CD4-positive, alpha-beta T cell treated with Interleukin-17A for 4 hours (primary cell): ENCODE data around the gene MEGF8.

Experiments used
- DNase-seq: peaks from one replicate; pipeline ENCODE4 v3.0.0-alpha.2; 2020; ENCODE audit warnings: mixed read lengths

The MEGF8 gene, protein sequence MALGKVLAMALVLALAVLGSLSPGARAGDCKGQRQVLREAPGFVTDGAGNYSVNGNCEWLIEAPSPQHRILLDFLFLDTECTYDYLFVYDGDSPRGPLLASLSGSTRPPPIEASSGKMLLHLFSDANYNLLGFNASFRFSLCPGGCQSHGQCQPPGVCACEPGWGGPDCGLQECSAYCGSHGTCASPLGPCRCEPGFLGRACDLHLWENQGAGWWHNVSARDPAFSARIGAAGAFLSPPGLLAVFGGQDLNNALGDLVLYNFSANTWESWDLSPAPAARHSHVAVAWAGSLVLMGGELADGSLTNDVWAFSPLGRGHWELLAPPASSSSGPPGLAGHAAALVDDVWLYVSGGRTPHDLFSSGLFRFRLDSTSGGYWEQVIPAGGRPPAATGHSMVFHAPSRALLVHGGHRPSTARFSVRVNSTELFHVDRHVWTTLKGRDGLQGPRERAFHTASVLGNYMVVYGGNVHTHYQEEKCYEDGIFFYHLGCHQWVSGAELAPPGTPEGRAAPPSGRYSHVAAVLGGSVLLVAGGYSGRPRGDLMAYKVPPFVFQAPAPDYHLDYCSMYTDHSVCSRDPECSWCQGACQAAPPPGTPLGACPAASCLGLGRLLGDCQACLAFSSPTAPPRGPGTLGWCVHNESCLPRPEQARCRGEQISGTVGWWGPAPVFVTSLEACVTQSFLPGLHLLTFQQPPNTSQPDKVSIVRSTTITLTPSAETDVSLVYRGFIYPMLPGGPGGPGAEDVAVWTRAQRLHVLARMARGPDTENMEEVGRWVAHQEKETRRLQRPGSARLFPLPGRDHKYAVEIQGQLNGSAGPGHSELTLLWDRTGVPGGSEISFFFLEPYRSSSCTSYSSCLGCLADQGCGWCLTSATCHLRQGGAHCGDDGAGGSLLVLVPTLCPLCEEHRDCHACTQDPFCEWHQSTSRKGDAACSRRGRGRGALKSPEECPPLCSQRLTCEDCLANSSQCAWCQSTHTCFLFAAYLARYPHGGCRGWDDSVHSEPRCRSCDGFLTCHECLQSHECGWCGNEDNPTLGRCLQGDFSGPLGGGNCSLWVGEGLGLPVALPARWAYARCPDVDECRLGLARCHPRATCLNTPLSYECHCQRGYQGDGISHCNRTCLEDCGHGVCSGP (N-terminal part only)

DNA sequence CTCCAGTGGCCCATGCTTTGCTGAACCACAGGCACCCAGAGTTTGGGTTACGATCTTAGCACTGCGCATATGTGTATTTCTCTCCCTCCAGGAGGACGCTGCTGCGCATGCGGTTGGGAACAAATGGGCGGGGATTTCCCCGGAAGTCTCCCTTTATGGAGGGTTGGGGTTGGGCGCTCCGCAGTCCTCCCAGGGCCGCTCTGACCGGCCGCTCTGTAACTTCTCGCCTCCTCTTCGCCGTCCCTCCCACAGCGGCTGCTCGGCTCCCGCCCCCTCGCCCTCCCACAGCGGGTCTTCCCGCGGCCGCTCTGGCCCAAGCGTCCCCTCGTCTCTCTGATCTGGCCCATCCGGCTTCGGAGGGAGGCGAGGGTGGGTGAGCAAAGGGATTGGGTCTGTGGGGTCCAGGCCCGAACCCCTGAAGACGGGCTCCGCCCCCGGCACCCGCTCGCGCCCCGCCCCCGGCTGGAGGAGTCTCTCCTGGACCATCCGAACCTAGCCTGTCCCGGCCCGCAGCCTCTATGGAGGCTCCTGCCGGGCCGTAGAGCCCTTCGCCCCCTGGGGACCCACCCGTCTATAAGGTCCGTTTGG is at the start of gene MEGF8:
TSS of gene MEGF8 (plus strand) at position 328 of the 588 bp plus-strand sequence. CDS start 609 bp downstream, outside the sequence.
- peak; percentile 99 for DNase-seq

DNA sequence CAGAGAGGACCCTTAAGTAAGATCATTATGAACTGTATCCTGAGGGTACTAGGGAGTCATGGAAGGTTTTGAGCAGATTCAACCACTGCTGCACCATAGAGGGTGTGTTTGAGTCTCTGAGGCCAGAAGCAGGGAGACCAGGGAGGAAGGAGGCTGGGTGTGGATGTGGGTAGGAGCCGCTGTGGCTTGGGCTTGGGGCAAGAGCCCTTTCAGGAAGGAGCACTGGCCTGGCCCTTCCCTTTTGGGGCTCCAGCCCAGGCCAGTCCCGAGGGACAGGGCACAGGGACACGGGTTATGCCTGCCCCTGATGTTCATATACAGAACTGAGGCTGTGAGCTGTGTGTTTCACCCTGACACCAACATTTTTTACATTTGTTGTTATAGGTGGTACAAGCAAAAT is 49.2 kb upstream of the MEGF8 start:
- DNase-seq, result no peak

DNA sequence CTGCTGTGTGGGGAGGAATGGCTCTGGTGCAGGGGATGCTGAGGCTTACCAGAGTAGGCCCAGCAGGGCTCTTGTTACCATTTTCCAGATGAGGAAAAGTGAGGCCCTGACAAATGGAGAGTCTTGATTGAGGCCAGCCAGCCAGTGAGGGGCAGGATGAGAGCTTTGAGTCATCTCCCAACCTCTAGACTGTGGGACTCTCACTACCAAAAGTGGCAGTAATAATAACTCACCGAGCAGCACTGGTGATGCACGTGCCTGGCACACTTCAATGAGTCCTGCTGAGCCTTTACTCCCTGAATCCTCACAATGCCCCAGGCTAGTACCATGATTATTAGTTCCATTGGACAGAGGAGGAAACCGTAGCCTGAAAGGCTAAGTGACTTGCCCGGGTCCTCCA is 48.6 kb upstream of the MEGF8 start:
- no peak for DNase-seq

DNA sequence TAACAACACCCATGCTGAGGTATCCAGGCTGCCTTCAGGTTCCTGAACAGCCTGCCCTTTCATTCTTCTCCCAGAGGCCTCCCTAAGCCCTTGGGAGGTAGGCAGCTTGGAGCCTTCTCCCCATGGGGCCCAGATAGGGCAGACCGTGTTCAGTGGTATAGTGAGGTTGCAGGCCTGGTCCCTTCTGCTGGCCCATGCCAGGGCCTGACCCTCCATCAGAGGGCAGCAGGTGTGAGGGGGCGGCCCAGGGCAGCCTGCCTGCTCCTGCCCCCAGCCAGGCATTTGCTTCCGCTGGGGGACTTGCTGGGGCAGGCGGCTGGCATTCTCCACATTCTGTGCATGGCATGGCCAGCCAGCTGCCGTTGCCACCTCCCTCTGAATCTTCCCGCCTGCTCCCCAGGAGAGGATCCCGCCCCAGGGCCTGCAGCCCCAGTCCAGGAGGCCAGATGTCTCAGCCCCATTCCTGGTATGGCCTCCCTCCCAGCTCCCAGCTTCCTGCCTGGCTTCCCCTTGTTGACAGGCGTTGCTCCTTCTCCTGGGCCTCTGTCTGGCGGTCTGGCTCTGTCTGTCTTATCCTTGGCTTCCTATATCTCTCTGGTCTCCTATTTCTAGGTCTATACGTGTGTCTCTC is 47.5 kb upstream of the MEGF8 start:
- DNase-seq, result no peak

DNA sequence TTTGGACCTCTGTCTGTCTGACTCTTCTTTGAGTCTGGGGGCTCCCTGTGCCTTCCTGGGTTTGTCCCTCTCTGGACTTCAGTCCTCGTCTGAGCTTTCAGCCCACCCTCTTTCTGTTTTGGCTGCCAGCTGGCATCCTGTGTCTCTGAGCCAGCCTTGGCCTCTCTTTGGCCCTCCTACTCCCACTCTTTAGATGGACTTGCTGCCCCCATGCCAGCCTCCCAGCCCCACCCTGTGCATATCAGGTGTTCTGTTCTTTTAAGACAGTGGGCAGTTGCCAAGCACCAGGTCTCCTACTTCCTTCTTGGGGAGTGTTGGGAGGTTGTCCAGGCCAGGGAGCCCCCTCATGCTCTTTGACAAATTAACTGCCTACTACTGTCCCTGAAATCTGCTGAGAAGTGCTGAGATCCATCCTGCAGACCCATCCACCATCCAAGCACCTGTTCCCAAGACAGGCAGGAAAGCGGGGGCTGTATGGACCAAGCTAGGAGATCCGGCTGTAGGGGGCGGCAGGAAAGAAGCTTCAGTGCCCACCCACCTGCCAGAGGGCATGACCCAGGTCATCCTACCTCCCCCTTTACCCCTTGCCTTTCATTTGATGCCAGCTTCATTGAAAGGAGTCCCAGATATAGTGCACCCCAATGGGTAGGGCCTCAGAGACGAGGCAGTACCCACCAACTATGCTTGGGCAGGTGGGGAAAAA is 46.8 kb upstream of the MEGF8 start:
- DNase-seq, result no peak

DNA sequence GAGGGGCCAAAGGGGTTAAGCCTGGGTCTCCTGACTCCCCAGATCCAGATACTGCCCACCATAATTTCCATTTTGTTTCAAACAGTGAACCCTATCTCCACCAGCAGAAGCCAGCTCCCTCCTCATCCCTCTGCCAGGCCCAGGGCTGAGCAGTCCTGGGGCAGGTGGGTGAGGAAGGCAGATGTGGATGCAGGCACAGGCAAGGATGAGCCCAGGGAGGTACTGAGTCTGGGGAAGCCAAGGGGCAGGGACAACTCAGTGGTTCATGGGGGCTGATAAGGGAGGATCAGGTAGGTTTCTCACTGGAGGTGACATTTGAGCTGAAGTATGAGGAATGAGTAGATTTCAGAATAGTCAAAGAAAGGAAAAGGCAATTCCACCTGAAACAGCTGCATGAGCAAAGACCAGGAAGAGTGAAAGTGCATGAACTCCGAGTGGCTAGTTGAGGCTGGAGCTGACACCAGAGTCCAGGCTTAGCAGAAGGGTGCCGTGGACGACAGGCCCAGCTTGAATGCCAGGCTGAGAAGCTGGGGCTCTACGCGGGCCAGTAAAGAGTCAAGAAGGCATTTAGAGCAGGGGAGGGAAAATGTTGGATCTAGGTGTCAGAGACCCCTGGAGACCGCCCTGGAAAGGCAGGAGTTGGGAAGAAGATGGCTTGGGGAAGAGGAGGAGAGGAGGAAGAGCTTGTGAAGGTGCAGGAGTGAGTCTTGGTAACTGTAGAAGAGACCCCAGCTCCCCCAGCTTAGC is 46.1 kb upstream of the MEGF8 start:
- DNase-seq, result no peak

DNA sequence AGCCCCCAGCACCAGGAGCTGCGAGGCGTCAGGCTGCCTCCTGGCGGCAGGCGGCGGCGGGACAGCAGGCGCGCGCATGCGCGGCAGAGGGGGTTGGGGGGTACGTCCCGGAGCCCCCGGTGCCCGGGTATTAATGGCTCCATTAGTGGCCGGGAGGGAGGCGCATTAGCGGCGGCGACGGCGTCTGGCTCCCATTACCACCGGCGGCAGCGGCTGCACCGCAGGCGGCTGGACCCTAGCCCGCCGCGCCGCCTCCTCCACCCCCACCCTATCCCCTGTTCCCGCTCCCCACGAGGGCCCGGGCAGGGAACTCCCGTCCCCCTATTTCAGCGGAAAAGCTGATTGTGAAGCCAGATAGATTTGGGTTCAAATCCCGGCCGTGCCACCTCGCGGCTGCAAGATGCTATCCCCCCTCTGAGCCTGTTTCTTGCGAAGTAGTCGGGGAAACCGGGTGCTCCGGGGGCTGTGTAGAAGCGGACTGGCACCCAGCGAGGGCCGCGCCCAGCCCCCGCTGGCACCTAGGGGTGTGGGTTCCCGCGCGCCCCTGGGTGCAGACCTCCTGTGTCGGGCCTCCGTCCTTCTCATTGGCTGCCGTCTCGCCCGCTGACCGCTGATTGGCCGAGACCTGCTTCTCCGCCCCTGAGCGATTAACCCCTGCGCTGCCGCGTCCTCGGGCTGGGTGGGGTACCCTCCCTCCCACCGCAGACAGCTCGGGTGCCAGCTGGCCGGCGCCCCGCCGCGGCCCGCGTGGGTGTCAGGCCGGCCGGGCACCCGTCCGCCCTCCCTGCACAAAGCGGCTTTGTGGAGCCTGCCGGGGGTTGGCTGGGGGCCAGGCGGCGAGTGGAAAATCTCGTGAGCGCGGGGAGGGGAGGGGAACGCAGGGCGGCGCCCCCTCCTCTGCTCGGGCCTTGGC is 45.3 kb upstream of the MEGF8 start:
- DNase-seq, result peak; percentile 87

DNA sequence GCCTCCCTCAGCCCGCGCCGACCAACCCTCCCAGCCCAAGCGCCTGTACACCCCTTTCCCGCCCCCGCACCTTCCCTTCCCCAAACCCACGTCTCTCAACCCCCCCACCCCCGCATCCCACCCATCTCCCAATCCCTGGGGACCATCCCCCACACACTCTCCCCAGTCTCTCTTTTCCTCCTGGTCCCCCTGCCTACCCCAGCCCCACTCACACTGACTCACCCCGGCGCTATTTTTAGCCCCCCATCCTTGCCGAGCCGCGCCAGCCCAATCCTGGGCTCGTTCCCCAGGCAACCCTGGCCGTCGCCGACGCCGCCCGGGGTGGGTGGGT is 44.7 kb upstream of the MEGF8 start:
- peak; percentile 50 for DNase-seq

DNA sequence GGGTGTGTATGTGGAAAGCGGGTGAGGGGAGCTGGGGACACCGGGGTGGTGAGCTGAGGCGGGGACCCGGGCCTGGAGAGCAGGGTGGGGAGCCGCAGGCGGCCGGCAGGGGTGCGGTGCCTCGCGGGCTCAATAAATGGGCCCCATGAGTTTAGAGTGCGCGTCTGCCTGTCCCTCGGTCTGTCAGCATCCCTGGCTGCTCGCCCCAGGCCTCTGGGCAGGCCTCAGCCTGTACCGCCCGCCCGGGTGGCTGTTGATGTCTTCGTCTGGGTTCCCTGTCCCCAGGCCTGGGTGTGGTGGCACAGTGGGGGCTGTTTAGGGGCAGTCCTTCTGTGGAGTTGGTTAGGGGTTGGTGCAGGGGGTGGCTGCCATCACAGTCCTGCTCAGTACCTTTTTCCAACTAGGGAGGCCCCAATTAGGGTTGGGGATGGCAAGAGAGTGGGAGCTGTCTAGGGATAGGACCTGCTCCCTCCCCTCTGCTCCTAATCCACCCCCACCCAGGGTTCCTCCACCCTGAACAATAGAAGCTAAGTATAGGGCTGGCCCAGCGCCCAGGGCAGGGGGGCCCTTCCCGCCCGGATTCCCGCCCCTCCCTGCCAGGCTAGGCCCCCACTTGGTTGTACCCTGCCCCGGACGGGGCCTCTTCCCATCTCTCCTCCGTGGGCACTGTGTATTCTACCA is 44.1 kb upstream of the MEGF8 start:
- no peak for DNase-seq

DNA sequence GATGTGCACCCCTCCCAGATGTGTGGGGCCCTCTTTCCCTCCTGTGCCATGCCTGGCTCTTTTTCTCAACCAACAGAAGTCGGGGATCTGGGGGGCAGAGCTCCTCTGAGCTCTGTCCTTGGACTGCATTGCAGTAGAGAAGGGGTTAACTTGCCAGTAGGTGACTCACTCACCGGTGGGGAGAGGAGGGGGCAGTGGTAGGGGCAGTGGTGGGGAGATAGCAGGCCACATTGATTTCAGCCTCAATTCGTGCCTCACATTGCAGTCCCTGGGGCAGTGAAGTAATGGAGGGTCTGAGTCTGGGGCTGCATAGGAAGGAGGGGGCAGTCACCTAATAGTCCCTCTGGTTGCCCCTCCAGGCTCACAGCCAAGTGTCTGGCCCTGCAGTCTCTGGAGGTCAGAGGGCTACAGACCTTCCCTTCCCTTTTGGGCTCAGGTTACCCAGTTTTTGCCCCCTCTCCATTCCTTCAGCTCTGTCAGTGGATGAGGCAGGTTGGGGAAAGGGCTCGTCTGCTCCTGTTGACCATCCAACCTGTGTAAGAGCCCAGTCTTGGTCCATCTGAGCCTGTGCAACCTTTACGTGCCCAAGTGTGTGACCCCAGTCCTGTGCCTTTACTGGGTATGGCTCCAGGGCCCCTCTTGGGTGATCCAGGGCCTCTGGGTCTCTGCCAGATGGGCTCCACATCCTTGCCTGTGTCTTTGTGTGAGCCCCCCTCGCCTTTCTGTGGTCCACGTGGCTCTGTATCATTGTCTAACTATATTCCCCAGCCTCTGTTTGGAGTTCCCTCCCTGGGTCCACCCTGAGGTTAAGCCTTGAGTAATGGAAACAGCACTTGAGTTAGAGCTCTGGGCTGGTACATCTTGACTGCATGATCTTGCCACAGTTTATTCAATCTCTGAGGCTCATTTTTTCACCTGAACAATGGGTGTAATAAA is 43.3 kb upstream of the MEGF8 start:
- DNase-seq, result peak; percentile 30

DNA sequence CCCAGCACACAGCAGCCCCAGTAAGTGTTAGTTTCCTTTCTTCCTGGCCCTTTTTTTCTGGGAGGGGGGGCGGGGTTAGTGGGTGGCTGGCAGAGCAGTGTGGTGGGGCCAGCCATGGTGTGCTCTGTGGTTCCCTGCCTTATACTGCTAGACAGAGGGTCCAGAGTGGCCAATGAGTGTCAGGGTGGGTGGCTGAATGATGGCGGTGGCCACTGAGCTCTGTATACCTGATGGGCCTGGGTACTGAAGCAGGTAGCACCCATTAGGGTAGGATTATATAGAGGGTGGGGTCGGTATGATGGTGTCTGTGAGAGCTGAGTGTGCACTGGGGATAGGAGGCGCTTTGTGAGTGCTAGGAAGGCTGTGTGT is 42.6 kb upstream of the MEGF8 start:
- no peak for DNase-seq

DNA sequence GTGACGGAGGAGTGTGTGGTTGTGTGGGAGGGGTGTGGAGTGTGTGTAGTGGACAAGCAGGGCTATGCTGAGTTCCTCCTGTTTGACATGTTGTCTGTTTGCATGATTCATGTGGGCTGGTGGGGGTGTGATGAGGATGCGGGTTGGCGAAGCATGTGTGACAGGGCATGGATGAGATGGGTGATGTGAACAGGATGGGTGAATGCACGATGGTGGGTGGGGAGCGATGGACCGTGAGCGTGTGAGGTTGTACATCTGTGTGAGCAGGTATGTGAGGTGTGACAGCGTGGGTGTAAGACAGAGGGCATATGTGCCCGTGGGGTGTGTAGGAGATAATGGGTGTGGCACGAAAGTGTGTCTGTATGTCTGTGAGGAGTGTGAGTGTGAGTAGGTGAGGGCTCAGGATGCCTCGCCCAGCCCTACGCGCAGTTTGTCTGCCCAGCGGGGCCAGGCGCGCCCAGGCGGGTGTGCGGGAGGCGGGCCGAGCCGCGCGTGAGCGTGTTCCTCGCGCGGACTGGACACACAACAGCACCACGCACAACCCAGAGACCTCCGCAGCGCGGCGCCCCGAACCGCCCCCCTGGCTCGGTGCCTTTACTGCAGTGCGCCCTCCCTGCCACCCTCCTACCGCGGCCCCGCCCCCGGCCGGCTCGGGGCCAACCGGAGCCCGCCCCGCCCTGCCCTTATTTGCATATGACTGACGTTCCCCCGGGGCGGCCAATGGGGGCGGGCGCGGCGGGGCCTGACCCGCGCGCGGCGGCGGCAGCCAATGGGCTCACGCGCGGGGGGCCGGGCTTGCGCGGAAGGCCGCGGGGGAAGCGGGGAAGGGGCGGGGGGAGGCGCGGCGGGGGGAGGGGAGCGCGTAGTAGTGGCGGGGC is 42.0 kb upstream of the MEGF8 start:
- DNase-seq, result peak; percentile 98

DNA sequence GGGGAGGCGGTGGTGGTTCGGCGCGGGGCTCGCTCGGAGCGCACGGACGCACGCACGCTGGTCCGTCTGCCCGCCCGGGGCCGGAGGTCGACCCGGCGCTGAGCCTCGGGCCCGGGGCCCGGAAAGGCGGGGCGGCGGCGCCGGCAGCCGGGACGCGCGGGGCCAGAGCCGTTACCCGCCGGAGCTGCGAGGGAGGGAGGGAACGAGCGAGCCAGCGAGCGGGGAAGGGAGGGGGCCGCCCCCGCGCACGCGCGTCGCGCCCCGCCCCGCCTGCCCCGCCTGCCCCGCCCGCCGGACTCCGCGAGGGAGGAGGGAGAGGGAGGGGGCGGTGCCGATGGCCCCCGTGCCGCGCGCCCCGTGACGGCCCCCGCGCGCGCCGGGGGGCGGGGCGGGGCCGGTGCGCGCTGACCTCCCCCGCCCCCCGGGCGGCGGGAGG is 41.4 kb upstream of the MEGF8 start:
- DNase-seq, result peak; percentile 93

DNA sequence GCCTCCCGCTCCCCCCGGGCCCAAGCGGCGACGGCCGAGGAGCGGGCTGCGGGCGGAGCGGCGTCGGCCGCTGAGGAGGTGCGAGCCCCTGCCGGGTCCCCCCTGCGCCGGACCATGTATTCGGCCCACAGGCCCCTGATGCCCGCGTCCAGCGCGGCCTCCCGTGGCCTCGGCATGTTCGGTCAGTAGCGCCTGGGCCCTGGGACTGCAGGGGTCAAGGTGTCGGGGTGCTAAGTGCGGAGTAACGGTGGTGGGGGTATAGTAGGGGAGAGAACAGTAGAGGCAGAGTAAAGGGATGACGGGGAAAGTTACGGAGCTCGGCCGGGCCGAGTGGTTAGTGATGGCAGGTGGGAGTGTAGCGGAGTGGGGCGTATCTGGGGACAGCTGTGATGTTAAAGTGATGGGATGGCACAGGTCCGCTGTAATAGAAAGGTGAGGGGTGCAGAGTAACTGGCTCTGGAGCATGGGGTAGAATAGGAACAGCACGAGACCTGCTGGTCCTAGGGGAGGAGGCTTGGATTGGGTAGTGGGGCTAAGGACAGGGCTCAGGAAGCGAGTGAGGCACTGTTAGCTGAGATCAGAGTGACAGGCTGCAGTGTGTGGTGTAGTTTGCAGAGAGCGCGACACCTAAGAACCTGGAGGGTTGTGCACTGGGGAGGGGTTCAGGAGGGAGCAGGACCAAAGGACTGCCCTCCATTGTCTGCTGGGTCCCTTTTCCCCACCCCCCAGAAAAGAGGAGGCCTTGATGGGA is 40.7 kb upstream of the MEGF8 start:
- DNase-seq, result peak; percentile 37

DNA sequence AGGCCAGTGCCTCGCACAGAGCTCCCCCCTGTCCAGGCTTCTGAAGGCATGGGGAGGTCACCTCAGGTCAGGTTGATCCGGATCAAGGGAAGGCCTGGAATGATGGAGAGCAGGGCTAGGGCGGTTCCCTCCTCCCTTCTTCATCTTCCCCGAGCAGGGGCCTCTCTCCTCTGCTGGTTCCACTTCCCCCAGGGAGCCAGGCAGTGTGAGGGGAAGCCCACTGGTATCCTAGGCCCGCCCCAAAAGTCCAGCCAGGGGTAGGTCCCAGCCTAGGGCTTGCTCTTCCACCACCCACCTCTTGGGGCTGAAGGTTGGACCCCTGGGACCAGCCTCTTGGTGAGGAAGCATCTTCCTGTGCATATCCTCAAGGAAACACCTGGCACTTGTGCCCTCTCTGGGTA is 39.9 kb upstream of the MEGF8 start:
- DNase-seq, result no peak

DNA sequence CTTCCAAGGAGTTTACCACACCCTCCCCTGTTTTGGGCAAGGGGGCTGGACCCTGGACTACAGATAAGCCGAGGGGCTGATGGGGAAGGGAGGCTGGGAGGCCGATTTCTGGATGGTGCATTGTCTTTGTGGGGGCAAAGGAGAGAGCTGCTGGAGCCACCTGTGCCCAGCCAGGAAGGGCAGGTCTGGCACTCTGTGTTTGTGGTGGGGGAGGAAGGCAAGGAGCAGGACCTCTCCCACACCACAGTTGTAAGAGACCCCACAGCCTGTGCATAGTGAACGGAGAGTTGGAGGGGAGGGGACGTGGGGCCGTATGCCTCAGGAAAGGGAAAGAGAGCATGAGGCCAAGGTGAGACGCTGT is 39.5 kb upstream of the MEGF8 start:
- no peak for DNase-seq
